22Rv1 (cell line): ENCODE data around the gene UTP11.

ENCODE experiments used
- H3K27ac ChIP-seq: fragments of 450-650 bp; 2 replicates; pipeline ENCODE4 v1.5.1; 2017
- ZFX ChIP-seq: fragments of 450-650 bp; IDR thresholded peaks from 2 replicates; pipeline ENCODE4 v1.6.1; 2017; ENCODE audit warnings: antibody characterized with exemption, borderline replicate concordance
- TF ChIP-seq, protein P1 (sequence below): fragments of 450-650 bp; IDR thresholded peaks from 2 replicates; pipeline ENCODE4 v1.5.1; 2017; ENCODE audit warnings: mild to moderate bottlenecking

The UTP11 gene

DNA sequence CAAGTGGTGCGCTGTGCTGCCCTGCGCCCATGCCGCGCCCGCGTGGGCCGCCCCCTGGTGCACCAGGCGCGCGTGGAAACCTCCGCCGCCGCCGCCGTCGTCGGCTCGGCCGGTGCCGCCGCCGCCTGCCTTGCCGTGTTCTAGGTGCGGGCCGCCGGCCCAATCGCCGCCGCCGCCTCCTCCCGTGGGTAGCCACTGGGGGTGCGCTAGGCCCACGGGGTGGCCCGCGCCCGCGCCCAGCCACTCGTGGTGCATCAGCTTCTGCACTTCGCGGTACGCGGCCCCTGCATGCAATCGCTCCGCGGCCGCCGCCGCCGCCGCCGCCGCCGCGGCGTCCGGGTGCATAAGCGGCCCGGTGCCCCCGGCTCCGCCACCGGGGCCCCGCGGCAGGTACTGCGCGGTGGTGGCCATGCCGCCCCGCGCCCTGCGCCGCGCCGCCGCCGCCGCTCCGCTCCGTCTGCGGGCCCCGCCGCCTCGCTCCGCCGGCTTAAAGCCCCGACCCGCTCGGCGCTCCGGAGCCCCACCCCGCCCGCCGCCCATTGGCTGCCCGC lies 33.9 kb downstream of the UTP11 start, which contains the start of gene POU3F1:
TSS of gene POU3F1 (minus strand) at position 461 of the 551 bp plus-strand sequence. CDS start at position 411, 50 bp downstream.
- no peak for TF ChIP-seq ZFX
- TF ChIP-seq, protein P1, sequence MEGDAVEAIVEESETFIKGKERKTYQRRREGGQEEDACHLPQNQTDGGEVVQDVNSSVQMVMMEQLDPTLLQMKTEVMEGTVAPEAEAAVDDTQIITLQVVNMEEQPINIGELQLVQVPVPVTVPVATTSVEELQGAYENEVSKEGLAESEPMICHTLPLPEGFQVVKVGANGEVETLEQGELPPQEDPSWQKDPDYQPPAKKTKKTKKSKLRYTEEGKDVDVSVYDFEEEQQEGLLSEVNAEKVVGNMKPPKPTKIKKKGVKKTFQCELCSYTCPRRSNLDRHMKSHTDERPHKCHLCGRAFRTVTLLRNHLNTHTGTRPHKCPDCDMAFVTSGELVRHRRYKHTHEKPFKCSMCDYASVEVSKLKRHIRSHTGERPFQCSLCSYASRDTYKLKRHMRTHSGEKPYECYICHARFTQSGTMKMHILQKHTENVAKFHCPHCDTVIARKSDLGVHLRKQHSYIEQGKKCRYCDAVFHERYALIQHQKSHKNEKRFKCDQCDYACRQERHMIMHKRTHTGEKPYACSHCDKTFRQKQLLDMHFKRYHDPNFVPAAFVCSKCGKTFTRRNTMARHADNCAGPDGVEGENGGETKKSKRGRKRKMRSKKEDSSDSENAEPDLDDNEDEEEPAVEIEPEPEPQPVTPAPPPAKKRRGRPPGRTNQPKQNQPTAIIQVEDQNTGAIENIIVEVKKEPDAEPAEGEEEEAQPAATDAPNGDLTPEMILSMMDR = no peak
- H3K27ac ChIP-seq = no peak within 1 kb of the TSS

DNA sequence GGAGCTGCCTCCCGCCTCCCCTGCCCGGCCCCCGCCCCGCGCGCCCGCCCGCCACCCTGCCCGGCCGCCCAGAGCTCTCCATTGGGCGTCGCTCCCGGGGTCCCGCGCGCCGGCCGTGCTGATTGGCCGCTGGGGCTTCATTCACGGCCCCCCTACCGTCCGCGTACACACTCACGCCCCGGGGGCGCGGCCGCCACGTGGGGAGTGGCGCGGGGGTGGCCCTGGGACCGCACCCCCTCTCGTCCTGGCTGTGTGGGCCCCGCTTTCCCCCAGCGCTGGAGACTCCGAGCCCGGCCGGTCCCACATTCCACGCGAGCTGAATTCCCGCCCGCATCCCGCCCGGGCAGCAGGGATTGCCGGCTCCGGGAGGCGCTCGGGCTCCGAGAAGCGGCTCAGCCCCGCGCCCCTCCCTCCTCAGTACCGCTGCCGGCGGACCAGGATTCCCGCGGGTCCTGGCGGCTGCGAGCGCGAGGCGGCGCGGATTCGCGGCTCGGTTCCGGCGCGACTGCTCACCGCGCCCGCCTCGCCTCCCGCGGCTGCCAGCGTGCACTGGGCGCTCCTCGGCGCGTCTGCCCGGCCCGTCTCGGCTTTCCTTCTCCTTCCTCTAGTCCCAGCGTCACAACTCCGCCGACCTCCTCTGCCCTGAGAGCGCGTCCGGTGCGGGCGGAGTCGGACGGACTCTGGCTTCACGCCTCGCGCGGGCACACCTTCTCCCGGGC lies 34.5 kb downstream of the UTP11 start:
- no peak for TF ChIP-seq ZFX
- TF ChIP-seq, protein P1 = no peak
- H3K27ac ChIP-seq = no peak overlapping the region

DNA sequence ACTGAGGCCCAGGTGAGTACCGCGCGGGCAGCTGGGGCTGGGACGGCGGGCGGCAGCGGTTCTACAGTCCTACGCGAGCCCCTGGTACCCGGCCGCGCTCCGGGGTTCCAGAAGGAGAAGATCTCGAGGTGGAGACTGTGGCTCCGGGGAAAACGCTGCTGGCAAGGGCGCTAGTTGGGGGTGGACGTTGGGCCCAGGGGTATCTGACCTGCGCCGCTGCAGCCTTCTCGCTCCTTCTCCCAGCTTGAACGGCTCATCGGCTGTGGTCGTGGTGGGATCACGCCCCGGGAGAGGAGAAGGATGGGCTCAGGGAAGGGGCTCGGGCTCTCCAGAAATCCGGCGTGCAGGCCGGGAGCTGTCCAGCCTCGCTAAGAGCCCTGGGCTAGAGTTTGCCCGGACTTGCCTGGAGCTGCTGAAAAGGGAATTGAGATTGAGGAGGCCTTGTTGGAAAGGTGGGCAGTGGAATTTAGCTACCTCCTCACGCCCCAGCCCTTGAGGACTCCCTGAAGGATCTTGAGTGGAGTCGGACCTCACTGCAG lies 35.1 kb downstream of the UTP11 start:
- no peak overlapping the region for H3K27ac ChIP-seq
- TF ChIP-seq ZFX = no peak
- TF ChIP-seq, protein P1 = no peak

DNA sequence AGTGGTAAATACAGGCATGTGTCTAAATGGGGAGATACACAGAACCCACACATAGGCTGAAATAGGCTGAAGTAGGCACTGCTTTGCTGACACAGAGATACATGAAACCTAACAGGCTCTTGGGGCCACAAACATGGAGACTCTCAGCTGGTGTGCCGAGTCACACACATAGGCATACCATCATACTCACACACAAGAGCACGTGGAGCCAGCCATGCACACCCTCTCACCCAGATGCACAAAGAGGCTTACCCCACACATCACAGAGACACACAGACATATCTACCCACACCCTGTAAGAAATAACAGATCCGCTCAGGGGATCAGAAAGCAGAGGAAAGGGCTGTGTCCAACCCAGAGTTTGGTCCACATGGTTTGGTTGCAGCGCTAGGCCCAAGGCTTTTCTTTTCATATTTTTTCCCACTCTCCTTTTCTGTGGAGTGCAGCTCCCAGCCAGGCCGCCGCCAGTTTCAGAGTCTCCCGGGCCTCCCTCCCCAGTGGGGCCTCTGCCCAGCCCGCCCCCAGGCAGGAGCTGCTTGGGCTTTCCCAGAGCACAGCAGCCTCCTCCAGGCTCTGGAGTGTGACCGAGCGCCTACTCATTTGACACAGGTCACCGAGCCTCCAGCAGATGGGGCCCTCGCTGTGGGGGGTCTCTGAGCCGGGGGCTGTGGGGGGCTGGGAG lies 38.0 kb downstream of the UTP11 start:
- H3K27ac ChIP-seq = no peak overlapping the region

DNA sequence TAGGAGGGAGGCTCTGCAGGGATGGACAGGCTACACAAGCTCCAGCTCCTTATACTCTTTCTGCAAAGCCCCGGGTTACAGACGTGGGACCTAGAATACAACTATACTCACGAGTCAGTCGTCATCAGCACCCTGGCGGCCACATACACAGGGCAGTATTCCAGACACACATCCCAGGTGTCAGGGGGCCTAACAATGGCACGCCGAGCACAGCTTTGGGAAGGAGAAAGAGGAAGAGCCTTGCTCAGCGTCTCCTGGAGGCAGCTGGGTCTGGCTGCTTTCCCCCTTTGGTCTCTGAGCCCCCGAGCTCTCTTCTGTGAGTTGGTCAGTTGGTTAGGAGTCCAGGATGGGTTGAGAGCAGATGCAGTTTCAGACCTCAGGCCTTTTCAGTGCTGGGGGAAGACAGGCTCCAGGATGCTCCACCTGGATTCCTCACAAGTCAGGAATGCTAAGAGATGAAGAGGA lies 38.6 kb downstream of the UTP11 start:
- TF ChIP-seq, protein P1 = no peak
- no peak for TF ChIP-seq ZFX
- H3K27ac ChIP-seq = no peak overlapping the region

More for the DNA sequence above, 38.0 kb downstream of the UTP11 start:
- TF ChIP-seq, protein P1 = no peak
- TF ChIP-seq ZFX = no peak

DNA sequence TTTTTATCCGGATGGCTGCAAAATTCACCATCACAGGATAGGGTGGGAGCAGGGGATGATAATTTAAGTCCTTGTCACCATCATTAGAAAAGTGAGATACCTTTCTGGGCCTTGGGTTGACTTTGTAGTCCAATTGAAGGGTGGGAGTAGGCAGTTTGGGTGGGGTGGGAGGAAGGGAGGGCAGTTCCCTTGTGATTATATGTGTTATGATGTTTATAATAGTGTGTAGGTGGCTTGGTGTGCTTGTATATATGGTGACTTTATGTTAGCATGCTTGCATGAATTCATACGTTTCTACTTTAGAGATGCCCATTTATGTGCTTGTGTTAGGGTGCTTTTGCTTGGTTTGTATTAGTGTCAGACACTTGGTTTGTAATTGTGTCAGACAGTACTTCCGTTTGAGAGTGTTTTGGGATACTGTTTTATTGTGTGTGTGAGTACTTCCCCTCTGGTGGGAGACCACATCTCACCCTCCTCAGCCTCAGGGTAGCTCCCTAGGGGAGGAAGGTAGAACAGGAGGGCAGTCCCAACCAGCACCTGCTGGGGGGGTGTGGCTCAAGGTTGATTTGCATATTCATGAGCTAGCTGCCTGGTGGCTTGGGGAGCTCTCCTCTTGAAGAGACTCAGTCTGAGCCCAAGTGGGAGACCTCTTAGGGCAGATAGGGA lies 40.3 kb downstream of the UTP11 start:
- H3K27ac ChIP-seq = no peak overlapping the region
- no peak for TF ChIP-seq ZFX
- TF ChIP-seq, protein P1 = no peak
